HCT116 (cell line): ENCODE data around the gene FAM110D. TPM values are rescaled to one million over a fixed set of nuclear protein-coding genes. Genes with fewer than 3 reads are reported as not detected.
A peak's percentile ranks its signal among the peaks of the same experiment; 100 is the strongest.

Source experiments
- ATAC-seq: fragments of 200-7000 bp; cut with Tn5 transposase; 2 replicates; pipeline ENCODE4 v1.9.1; 2020; ENCODE audit warnings: mild to moderate bottlenecking, moderate library complexity
- BruUV-seq: library from RNA; stranded (reverse); fragments of 400-500 nt; replicated peaks from 2 replicates; lab custom pipeline; 2021; lab: Mats Ljungman, UMichigan
- CTCF ChIA-PET: fragments of 300-600 bp; sonication (Branson Sonifier 250); formaldehyde crosslinking; loops from one replicate; lab custom pipeline; 2021; ENCODE audit warnings: antibody characterized with exemption; lab: Charles Lee
- POLR2A ChIA-PET: fragments of 300-600, 350-600 bp; sonication (Branson Sonifier 250); formaldehyde crosslinking; loops from one replicate; lab custom pipeline; 2021; ENCODE audit warnings: antibody characterized with exemption; lab: Charles Lee
- RAD21 ChIA-PET, 2 experiments: fragments of 300-600 bp; sonication (Branson Sonifier 250); formaldehyde crosslinking; loops; one replicate each; lab custom pipeline; 2023; ENCODE audit warnings: low total read pairs in 2 of 2; ENCODE audit not compliant: uncharacterized antibody in 2 of 2, unreplicated experiment in 2 of 2, low non-redundant PET in 1 of 2; lab: Charles Lee
- DNase-seq: peaks from one replicate; pipeline ENCODE4 v3.0.0-alpha.2; 2010; ENCODE audit warnings: low read depth, low spot score
- H2AFZ ChIP-seq: fragments of 200-600 bp; shearing (Covaris generic), sonication (generic); 2 replicates; pipeline ENCODE4 v1.6.1; 2017; ENCODE audit warnings: low read depth, mixed run types, mixed read lengths, antibody characterized with exemption, low read length; ENCODE audit not compliant: poor library complexity, severe bottlenecking
- H3K27ac ChIP-seq: 2 replicates; pipeline ENCODE4 v1.5.1; 2012; ENCODE audit warnings: low read depth, low read length
- H3K27me3 ChIP-seq: fragments of 200-600 bp; sonication (generic); 2 replicates; pipeline ENCODE4 v1.6.1; 2016; ENCODE audit warnings: mixed run types, low read length, mixed read lengths; ENCODE audit not compliant: insufficient read depth
- H3K36me3 ChIP-seq, 2 experiments: fragments of 200-500 bp in 1 of 2; fragments of 200-600 bp in 1 of 2; sonication (Bioruptor generic) in 1 of 2; sonication (generic) in 1 of 2; 2 replicates each; pipeline versions ENCODE4 v1.5.1 to v1.6.1; 2014 to 2016; ENCODE audit warnings: low read length in 2 of 2, inconsistent platforms in 1 of 2, mixed read lengths in 1 of 2, mixed run types in 1 of 2; ENCODE audit not compliant: insufficient read depth in 2 of 2, control insufficient read depth in 1 of 2
- H3K4me1 ChIP-seq, 2 experiments: fragments of 200-600 bp in 1 of 2; sonication (generic) in 1 of 2; 2 replicates each; pipeline versions ENCODE4 v1.5.1 to v1.6.1; 2012 to 2017; ENCODE audit warnings: low read length in 2 of 2, inconsistent platforms in 1 of 2, mild to moderate bottlenecking in 1 of 2, mixed read lengths in 1 of 2, mixed run types in 1 of 2, moderate library complexity in 1 of 2; ENCODE audit not compliant: insufficient read depth in 2 of 2, control insufficient read depth in 1 of 2
- H3K4me2 ChIP-seq: fragments of 200-600 bp; sonication (generic); 2 replicates; pipeline ENCODE4 v1.6.1; 2017; ENCODE audit warnings: mixed run types, low read length, mixed read lengths
- H3K4me3 ChIP-seq, 2 experiments: fragments of 200-600 bp in 1 of 2; sonication (generic) in 1 of 2; replicated peaks in 1 of 2; 2 replicates each; pipeline ENCODE4 v1.5.1; 2011 to 2016; ENCODE audit warnings: low read length in 2 of 2, control low read depth in 1 of 2, low read depth in 1 of 2, mild to moderate bottlenecking in 1 of 2, mixed read lengths in 1 of 2, mixed run types in 1 of 2
- H3K79me2 ChIP-seq: fragments of 200-600 bp; sonication (generic); 2 replicates; pipeline ENCODE4 v1.6.1; 2017; ENCODE audit warnings: mild to moderate bottlenecking, mixed run types, low read length, moderate library complexity, mixed read lengths; ENCODE audit not compliant: insufficient read depth
- H3K9ac ChIP-seq: fragments of 200-600 bp; sonication (generic); 2 replicates; pipeline ENCODE4 v1.6.1; 2016; ENCODE audit warnings: low read length, mixed read lengths
- H3K9me2 ChIP-seq: fragments of 200-600 bp; sonication (generic), shearing (Covaris generic); 2 replicates; pipeline ENCODE4 v1.6.1; 2017; ENCODE audit warnings: mixed run types, mild to moderate bottlenecking, moderate library complexity; ENCODE audit not compliant: insufficient read depth
- H3K9me3 ChIP-seq, 2 experiments: fragments of 200-500 bp in 1 of 2; fragments of 200-600 bp in 1 of 2; sonication (Bioruptor generic) in 1 of 2; sonication (generic) in 1 of 2; 2 replicates each; pipeline ENCODE4 v1.6.1; 2014 to 2017; ENCODE audit warnings: low read length in 2 of 2, mixed read lengths in 2 of 2, inconsistent platforms in 1 of 2, low read depth in 1 of 2, mild to moderate bottlenecking in 1 of 2, mixed run types in 1 of 2, moderate library complexity in 1 of 2; ENCODE audit not compliant: control insufficient read depth in 1 of 2, insufficient read depth in 1 of 2
- H4K20me1 ChIP-seq: fragments of 200-600 bp; sonication (generic), shearing (Covaris generic); 2 replicates; pipeline ENCODE4 v1.6.1; 2017; ENCODE audit warnings: mixed run types, mild to moderate bottlenecking, moderate library complexity; ENCODE audit not compliant: insufficient read depth
- CBX3 ChIP-seq: IDR thresholded peaks from 2 replicates; pipeline ENCODE4 v1.6.1; 2012; ENCODE audit warnings: low read depth
- EGR1 ChIP-seq: IDR thresholded peaks from 2 replicates; pipeline ENCODE4 v1.6.1; 2012; ENCODE audit warnings: low read depth
- ELF1 ChIP-seq: IDR thresholded peaks from 2 replicates; pipeline ENCODE4 v1.6.1; 2012; ENCODE audit warnings: low read depth, borderline replicate concordance
- POLR2AphosphoS5 ChIP-seq: IDR thresholded peaks from 2 replicates; pipeline ENCODE4 v1.6.1; 2011; ENCODE audit warnings: mild to moderate bottlenecking, low read depth, low read length, moderate library complexity
- RAD21 ChIP-seq: IDR thresholded peaks from 2 replicates; pipeline ENCODE4 v1.6.1; 2012; ENCODE audit warnings: low read depth, mild to moderate bottlenecking
- TCF7L2 ChIP-seq: IDR thresholded peaks from 2 replicates; pipeline ENCODE4 v1.7.0; 2011; ENCODE audit warnings: borderline replicate concordance, inconsistent platforms; ENCODE audit not compliant: insufficient read depth, insufficient read length; ENCODE audit errors: extremely low read depth
- YY1 ChIP-seq: IDR thresholded peaks from 2 replicates; pipeline ENCODE4 v1.6.1; 2011; ENCODE audit warnings: low read length, low read depth, moderate library complexity, mild to moderate bottlenecking; ENCODE audit not compliant: insufficient replicate concordance; ENCODE audit errors: extremely low read depth
- ZFX ChIP-seq: fragments of 450-650 bp; IDR thresholded peaks from 2 replicates; pipeline ENCODE4 v1.6.1; 2017
- ZNF274 ChIP-seq: fragments of 200-500 bp; sonication (Bioruptor generic); IDR thresholded peaks from 2 replicates; pipeline ENCODE4 v1.6.1; 2014; ENCODE audit warnings: mild to moderate bottlenecking, low read depth, low read length, inconsistent platforms
- intact Hi-C: fragments of 100-400 bp; cut with micrococcal nuclease; formaldehyde crosslinking; loops from 2 replicates; pipeline ENCODE4 v1.10.0; 2022
- total RNA-seq: library from RNA; stranded (reverse); gene quantifications from one replicate; pipeline ENCODE4 v1.2.1, GENCODE V29; 2021; ENCODE audit not compliant: unreplicated experiment
- TF ChIP-seq, protein P1 (sequence below): IDR thresholded peaks from 2 replicates; pipeline ENCODE4 v1.6.1; 2011; ENCODE audit warnings: mild to moderate bottlenecking, low read length, moderate library complexity; ENCODE audit not compliant: insufficient replicate concordance; ENCODE audit errors: extremely low read depth
- TF ChIP-seq, protein P2 (sequence below), 3 experiments: fragments of 200-600 bp in 1 of 3; sonication (generic) in 1 of 3; IDR thresholded peaks in 2 of 3; conservative IDR thresholded peaks in 1 of 3; 2 replicates each; pipeline ENCODE4 v1.5.1; 2012 to 2017; ENCODE audit warnings: low read depth in 2 of 3, low read length in 2 of 3, antibody characterized with exemption in 1 of 3, borderline replicate concordance in 1 of 3, control low read depth in 1 of 3, mild to moderate bottlenecking in 1 of 3, mixed read lengths in 1 of 3, mixed run types in 1 of 3, moderate library complexity in 1 of 3; ENCODE audit not compliant: insufficient read depth in 1 of 3

The FAM110D gene
- total RNA-seq, 1 experiment from 2014 or later, result 0.34 TPM

DNA sequence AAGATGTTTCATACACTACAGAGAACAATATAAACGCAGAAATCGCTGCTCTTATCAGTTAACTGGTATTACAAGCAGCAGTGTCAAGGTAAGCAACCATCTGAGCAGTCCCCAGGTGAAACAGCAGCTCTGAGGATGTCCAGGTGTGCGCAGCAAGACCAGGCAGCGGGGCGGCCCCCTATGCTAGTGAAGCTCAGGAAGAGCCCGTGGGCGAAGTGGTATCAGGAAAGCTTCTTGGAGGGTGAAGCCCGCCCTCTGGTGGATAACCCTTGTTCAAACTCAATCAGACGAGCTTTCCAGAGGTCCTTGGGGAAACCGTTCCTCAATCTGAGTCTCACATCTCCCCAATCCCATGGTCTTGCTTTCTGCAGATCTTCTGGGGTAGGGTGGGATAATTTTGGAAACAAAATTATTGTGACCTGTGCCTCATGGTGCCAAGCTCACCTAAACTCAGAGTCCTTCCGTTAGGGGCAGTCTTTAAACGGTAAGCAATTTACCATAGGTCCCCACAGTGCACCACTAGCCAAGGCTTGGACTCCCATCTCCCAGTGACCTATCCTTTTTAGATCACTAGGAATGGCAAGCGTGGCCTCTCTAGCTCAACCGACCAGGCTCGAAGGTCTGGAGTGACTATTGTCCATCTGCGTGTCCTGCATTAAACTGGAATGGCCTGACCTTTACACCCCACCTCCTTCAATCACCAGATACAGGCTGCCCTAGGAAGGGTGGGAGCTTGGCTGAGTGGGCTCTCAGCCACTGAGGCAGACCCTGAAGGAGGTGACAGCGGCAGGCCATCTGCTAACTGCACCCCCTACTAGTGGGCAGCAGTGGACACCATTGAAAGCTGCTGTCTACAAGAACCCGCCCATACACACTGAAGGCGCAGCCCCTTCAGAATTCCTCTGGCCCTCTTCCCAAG lies 13.6 kb upstream of the FAM110D start:
- Histone ChIP-seq H3K4me2 (peak overlapping the region; percentile 61), H3K9me2 (no peaks in the 10 kb centered on the region), H3K4me3 (no peak overlapping the region), H2AFZ (peak overlapping the region; percentile 97), H3K9ac (no peak overlapping the region), H3K9me3 (no peaks in the 10 kb centered on the region), H3K27me3 (no peaks in the 10 kb centered on the region), H3K36me3 (no peaks in the 10 kb centered on the region), H3K27ac (no peak overlapping the region), H3K79me2 (no peaks in the 10 kb centered on the region), H3K4me1 (peaks cover 14 to 28% of the 10 kb centered on the region in 2 experiments), H4K20me1 (no peaks in the 10 kb centered on the region)
- ChIA-PET RAD21 (interaction anchor here (0.6 to 1.5 kb wide), 8 partner anchors 23 to 246 kb away, joined by 3 to 12 read pairs (median 5); no protein-coding TSS in a partner anchor), CTCF (interaction anchor here (0.6 to 4.8 kb wide), 27 partner anchors 9 to 272 kb away, joined by 3 to 71 read pairs (median 5); partner anchors contain the start of genes C1orf232, CNKSR1, FAM110D and PDIK1L), POLR2A (interaction anchor here (1.0 to 1.2 kb wide), 6 partner anchors 12 to 110 kb away, joined by 3 to 7 read pairs (median 4); partner anchors contain the start of gene PDIK1L)
- TF ChIP-seq, protein P1, sequence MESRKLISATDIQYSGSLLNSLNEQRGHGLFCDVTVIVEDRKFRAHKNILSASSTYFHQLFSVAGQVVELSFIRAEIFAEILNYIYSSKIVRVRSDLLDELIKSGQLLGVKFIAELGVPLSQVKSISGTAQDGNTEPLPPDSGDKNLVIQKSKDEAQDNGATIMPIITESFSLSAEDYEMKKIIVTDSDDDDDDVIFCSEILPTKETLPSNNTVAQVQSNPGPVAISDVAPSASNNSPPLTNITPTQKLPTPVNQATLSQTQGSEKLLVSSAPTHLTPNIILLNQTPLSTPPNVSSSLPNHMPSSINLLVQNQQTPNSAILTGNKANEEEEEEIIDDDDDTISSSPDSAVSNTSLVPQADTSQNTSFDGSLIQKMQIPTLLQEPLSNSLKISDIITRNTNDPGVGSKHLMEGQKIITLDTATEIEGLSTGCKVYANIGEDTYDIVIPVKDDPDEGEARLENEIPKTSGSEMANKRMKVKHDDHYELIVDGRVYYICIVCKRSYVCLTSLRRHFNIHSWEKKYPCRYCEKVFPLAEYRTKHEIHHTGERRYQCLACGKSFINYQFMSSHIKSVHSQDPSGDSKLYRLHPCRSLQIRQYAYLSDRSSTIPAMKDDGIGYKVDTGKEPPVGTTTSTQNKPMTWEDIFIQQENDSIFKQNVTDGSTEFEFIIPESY, result no peak
- TF ChIP-seq EGR1 (no peak), ZNF274 (no peak), RAD21 (peak; percentile 97), ZFX (no peak), POLR2AphosphoS5 (no peak), TCF7L2 (no peak), YY1 (peak; percentile 33), ELF1 (no peak), CBX3 (no peak)
- TF ChIP-seq, protein P2, sequence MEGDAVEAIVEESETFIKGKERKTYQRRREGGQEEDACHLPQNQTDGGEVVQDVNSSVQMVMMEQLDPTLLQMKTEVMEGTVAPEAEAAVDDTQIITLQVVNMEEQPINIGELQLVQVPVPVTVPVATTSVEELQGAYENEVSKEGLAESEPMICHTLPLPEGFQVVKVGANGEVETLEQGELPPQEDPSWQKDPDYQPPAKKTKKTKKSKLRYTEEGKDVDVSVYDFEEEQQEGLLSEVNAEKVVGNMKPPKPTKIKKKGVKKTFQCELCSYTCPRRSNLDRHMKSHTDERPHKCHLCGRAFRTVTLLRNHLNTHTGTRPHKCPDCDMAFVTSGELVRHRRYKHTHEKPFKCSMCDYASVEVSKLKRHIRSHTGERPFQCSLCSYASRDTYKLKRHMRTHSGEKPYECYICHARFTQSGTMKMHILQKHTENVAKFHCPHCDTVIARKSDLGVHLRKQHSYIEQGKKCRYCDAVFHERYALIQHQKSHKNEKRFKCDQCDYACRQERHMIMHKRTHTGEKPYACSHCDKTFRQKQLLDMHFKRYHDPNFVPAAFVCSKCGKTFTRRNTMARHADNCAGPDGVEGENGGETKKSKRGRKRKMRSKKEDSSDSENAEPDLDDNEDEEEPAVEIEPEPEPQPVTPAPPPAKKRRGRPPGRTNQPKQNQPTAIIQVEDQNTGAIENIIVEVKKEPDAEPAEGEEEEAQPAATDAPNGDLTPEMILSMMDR (IDR thresholded peaks at IDR 0.05 in 2 of 3, conservative IDR thresholded peaks at IDR 0.05 in 1 of 3; ENCODE audit: borderline replicate concordance in 1 of 3, insufficient read depth in 1 of 3, low read depth in 2 of 3, low read length in 2 of 3), result peak; percentile 71 to 95 (median 72)
- DNase-seq (peak; percentile 89), ATAC-seq (peak; percentile 93)
- BruUV-seq, result no TSS peak
- intact Hi-C loops, result loop anchor here (1.0 to 10.0 kb wide), 5 partner anchors 34 to 250 kb away; partner anchors contain the start of gene PDIK1L
